GM12878 (cell line): Measurements from ENCODE around the gene APOBEC3B. TPM values are rescaled to one million over a fixed set of nuclear protein-coding genes. Genes with fewer than 3 reads are reported as not detected.
A peak's percentile ranks its signal among the peaks of the same experiment; 100 is the strongest.
"Not testable (repeated sequence)": the region's sequence is repeated elsewhere in the genome, so short reads cannot be mapped to it uniquely, and the experiment has no call there.

ENCODE experiments used
- ATAC-seq: fragments of 200-7000 bp; cut with Tn5 transposase; 3 replicates; pipeline ENCODE4 v1.9.1; 2020; ENCODE audit warnings: mild to moderate bottlenecking, moderate library complexity
- BruUV-seq: library from RNA; stranded (reverse); fragments of 400-500 nt; replicated peaks from 2 replicates; lab custom pipeline; 2021; lab: Mats Ljungman, UMichigan
- CTCF ChIA-PET: fragments of 300-600 bp; sonication (Branson Sonifier 250); formaldehyde crosslinking; extraction: SDS; loops from one replicate; lab custom pipeline; 2021; ENCODE audit warnings: inconsistent platforms; lab: Yijun Ruan, JAX
- POLR2A ChIA-PET: fragments of 350-600 bp; formaldehyde crosslinking; extraction: SDS; loops from one replicate; lab custom pipeline; 2021; ENCODE audit warnings: inconsistent platforms; lab: Charles Lee
- RAD21 ChIA-PET: fragments of 300-600 bp; sonication (Branson Sonifier 250); formaldehyde crosslinking; loops from one replicate; lab custom pipeline; 2023; ENCODE audit warnings: antibody characterized with exemption; ENCODE audit not compliant: unreplicated experiment; lab: Charles Lee
- SMC1A ChIA-PET: fragments of 300-600 bp; sonication (Branson Sonifier 250); formaldehyde crosslinking; loops from one replicate; lab custom pipeline; 2023; ENCODE audit not compliant: unreplicated experiment, uncharacterized antibody; lab: Charles Lee
- DNase-seq: peaks from one replicate; pipeline ENCODE4 v3.0.0-alpha.2; 2011; ENCODE audit warnings: low read depth, low spot score
- FAIRE-seq: peaks from 3 replicates; lab custom pipeline; 2011; peaks lifted over from hg19 to GRCh38; lab: Jason Lieb, UNC
- H2AFZ ChIP-seq: 2 replicates; pipeline ENCODE4 v1.6.0; 2011; ENCODE audit warnings: low read depth, low read length, control low read depth; ENCODE audit not compliant: control insufficient read depth
- H3K27ac ChIP-seq: 2 replicates; pipeline ENCODE4 v1.5.1; 2011; ENCODE audit warnings: control low read depth; ENCODE audit not compliant: control insufficient read depth, insufficient read depth
- H3K27me3 ChIP-seq, 2 experiments: replicated peaks in 1 of 2; 2 replicates each; pipeline versions ENCODE4 v1.6.0 to v1.6.1; 2011; ENCODE audit warnings: low read length in 1 of 2; ENCODE audit not compliant: control insufficient read depth in 2 of 2, insufficient read depth in 2 of 2
- H3K36me3 ChIP-seq, 2 experiments: 2 replicates each; pipeline ENCODE4 v1.5.1; 2011; ENCODE audit warnings: low read length in 1 of 2; ENCODE audit not compliant: control insufficient read depth in 2 of 2, insufficient read depth in 2 of 2
- H3K4me1 ChIP-seq: 2 replicates; pipeline ENCODE4 v1.6.1; 2011; ENCODE audit warnings: mild to moderate bottlenecking, low read length, moderate library complexity, mixed read lengths; ENCODE audit not compliant: control insufficient read depth, insufficient read depth
- H3K4me2 ChIP-seq: 2 replicates; pipeline ENCODE4 v1.6.0; 2011; ENCODE audit warnings: control low read depth; ENCODE audit not compliant: control insufficient read depth, insufficient read depth
- H3K4me3 ChIP-seq: fragments of 200-600 bp; sonication (generic); 2 replicates; pipeline ENCODE4 v1.5.1; 2016
- H3K79me2 ChIP-seq: 2 replicates; pipeline ENCODE4 v1.6.0; 2011; ENCODE audit warnings: low read length; ENCODE audit not compliant: control insufficient read depth, insufficient read depth
- H3K9ac ChIP-seq: 2 replicates; pipeline ENCODE4 v1.8.0; 2011; ENCODE audit warnings: low read length, control low read depth, mixed read lengths; ENCODE audit not compliant: control insufficient read depth, insufficient read depth
- H3K9me3 ChIP-seq: replicated peaks from 3 replicates; pipeline ENCODE4 v1.5.1; 2011; ENCODE audit warnings: mild to moderate bottlenecking, low read length; ENCODE audit not compliant: control insufficient read depth, insufficient read depth
- H4K20me1 ChIP-seq: 2 replicates; pipeline ENCODE4 v1.6.0; 2011; ENCODE audit not compliant: control insufficient read depth, insufficient read depth
- IRF3 ChIP-seq: fragments of 450-650 bp; IDR thresholded peaks from 2 replicates; pipeline ENCODE4 v1.6.1; 2014; ENCODE audit warnings: mild to moderate bottlenecking
- RUNX3 ChIP-seq: IDR thresholded peaks from 2 replicates; pipeline ENCODE4 v1.6.1; 2012; ENCODE audit warnings: low read length, inconsistent platforms
- whole genome bisulfite sequencing: methylation state at CpG from one replicate; pipeline ENCODE4 v1.1.6; 2016; ENCODE audit warnings: low lambda C conversion rate; ENCODE audit not compliant: insufficient replicate concordance, insufficient coverage; ENCODE audit errors: missing lambda C conversion rate; 5-methylcytosine and 5-hydroxymethylcytosine counted together
- in situ Hi-C: fragments of 300-500 bp; cut with MboI; formaldehyde crosslinking; loops from 9 replicates; pipeline ENCODE4 v1.14.3; 2018; ENCODE audit warnings: mixed read lengths
- intact Hi-C: fragments of 100-400 bp; cut with micrococcal nuclease; formaldehyde crosslinking; loops from one replicate; pipeline ENCODE4 v1.14.2; 2022; ENCODE audit not compliant: unreplicated experiment
- polyA plus RNA-seq, 11 experiments: library from polyadenylated mRNA; depleted of rRNA in 4 of 11; unstranded in 6 of 11; stranded (reverse) in 5 of 11; fragments of >200 nt; fragmentation: Nextera tagmentation in 4 of 11; fragmentation: Illumina TruSeq in 1 of 11; extraction: Ambion mirVana in 4 of 11; extraction: Trizol in 1 of 11; gene quantifications; 1 replicate in 1 of 11; 2 replicates in 10 of 11; pipeline versions ENCODE4 v1.2.1 to v1.2.3, GENCODE V29; 2011 to 2016; ENCODE audit warnings: inconsistent platforms in 2 of 11, missing spikeins in 2 of 11, low read depth in 1 of 11
- total RNA-seq, 4 experiments: library from RNA; depleted of rRNA in 3 of 4; stranded (reverse); fragments of >200 nt in 3 of 4; fragmentation: Illumina TruSeq in 1 of 4; extraction: Trizol in 1 of 4; gene quantifications; 2 replicates each; pipeline versions ENCODE4 v1.2.1 to v1.2.3, GENCODE V29; 2013 to 2021

APOBEC3B gene
- total and polyA plus RNA-seq, 10 of the 15 experiments (the other 5 are each of a cell fraction or from before 2014, with no cell fraction given), result 2.4 to 75.1 (median 30.9) TPM

- no TSS peak for BruUV-seq
- ChIA-PET SMC1A (no interaction called here), CTCF (no interaction called here), POLR2A (no interaction called here), RAD21 (interaction anchor here (1.3 kb wide), 1 partner anchor 14 kb away, joined by 4 read pairs; no protein-coding TSS in a partner anchor)
- Histone ChIP-seq H3K4me1 (peaks cover 20% of the 10 kb centered on the region), H3K9me3 (no peaks in the 10 kb centered on the region), H2AFZ (no peak overlapping the region), H3K4me3 (no peak overlapping the region), H3K27me3 (no peaks in the 10 kb centered on the region), H3K79me2 (no peaks in the 10 kb centered on the region), H3K4me2 (no peak overlapping the region), H3K9ac (no peak overlapping the region), H3K27ac (no peak overlapping the region), H3K36me3 (no peaks in the 10 kb centered on the region; a peak in 1 of 4 replicates), H4K20me1 (no peaks in the 10 kb centered on the region)
- FAIRE-seq (no peak), DNase-seq (no peak), ATAC-seq (no peak)
- intact Hi-C loops, result no loop called here
- in situ Hi-C loops, result no loop called here
- TF ChIP-seq RUNX3 (peak; percentile 43), IRF3 (no peak)
- 47% methylated on average over 6 of the region's 6 CpGs for WGBS
These were observed 7.3 kb downstream of the APOBEC3B start for GRCh38 chr22:38989466-38989865.

- H3K27ac ChIP-seq, FAIRE-seq, H3K4me3 ChIP-seq, H3K4me1 ChIP-seq, H3K27me3 ChIP-seq, H3K9me3 ChIP-seq, H3K4me2 ChIP-seq, BruUV-seq, H4K20me1 ChIP-seq, intact Hi-C loops, H3K36me3 ChIP-seq, DNase-seq, H3K9ac ChIP-seq, SMC1A ChIA-PET, POLR2A ChIA-PET, RAD21 ChIA-PET, H2AFZ ChIP-seq, H3K79me2 ChIP-seq, in situ Hi-C loops: not testable (repeated sequence)
- CTCF ChIA-PET, result interaction anchor here (1.3 to 2.5 kb wide), 2 partner anchors 11 to 20 kb away, joined by 3 to 9 read pairs; no protein-coding TSS in a partner anchor
- peak; percentile 46 for ATAC-seq
- 69% methylated on average over 7 of the region's 12 CpGs for WGBS
These were observed 10.8 kb downstream of the APOBEC3B start for GRCh38 chr22:38992871-38993371.
